ENCODE data around the gene BSX. TPM values are rescaled to one million over a fixed set of nuclear protein-coding genes. Genes with fewer than 3 reads are reported as not detected.
A peak's percentile ranks its signal among the peaks of the same experiment; 100 is the strongest.

BSX gene
- polyA plus RNA-seq, 3 donors: not detected

- intact Hi-C loops (cut with micrococcal nuclease): loop anchor here (2.0 to 5.0 kb wide), 2 partner anchors 159 to 226 kb away; no protein-coding TSS in a partner anchor
- Histone ChIP-seq H3K27ac (ENCODE audit: low read depth in 1 of 2, low read length in 2 of 2) (no peak overlapping the region), H4K20me1 (ENCODE audit: insufficient read depth, low read length) (no peaks in the 10 kb centered on the region), H3K9ac (ENCODE audit: insufficient read depth, low read length, poor library complexity, severe bottlenecking) (no peak overlapping the region), H3K4me2 (replicated peaks; ENCODE audit: extremely low read depth, low read length, poor library complexity, severe bottlenecking) (no peak overlapping the region), H2AFZ (ENCODE audit: insufficient read depth, low read depth, low read length, poor library complexity, severe bottlenecking) (no peak overlapping the region), H3K36me3 (replicated peaks in 1 of 2; ENCODE audit: control insufficient read depth in 1 of 2, insufficient read depth in 2 of 2, low read length in 2 of 2) (no peaks in the 10 kb centered on the region), H3K4me1 (ENCODE audit: control insufficient read depth in 1 of 2, insufficient read depth in 2 of 2, low read length in 2 of 2) (peaks cover 5 to 13% of the 10 kb centered on the region in 2 donors), H3K27me3 (ENCODE audit: control insufficient read depth in 2 of 2, insufficient read depth in 2 of 2, low read length in 2 of 2) (no peaks in the 10 kb centered on the region), H3K9me3 (replicated peaks in 1 of 2; ENCODE audit: control insufficient read depth in 1 of 2, insufficient read depth in 1 of 2, low read length in 2 of 2) (no peaks in the 10 kb centered on the region), H3K79me2 (ENCODE audit: insufficient read depth, low read length) (no peaks in the 10 kb centered on the region), H3K4me3 (replicated peaks in 1 of 3; ENCODE audit: low read depth in 2 of 3, low read length in 3 of 3) (no peak overlapping the region)
- Mint-ChIP-seq H3K36me3 (no peaks in the 10 kb centered on the region), H3K4me3 (no peak overlapping the region), H3K4me1 (peaks cover 9% of the 10 kb centered on the region), H3K9me3 (no peaks in the 10 kb centered on the region), H3K27ac (no peak overlapping the region), H3K27me3 (ENCODE audit: low read depth in 3 of 3) (peaks cover 4 to 7% (median 5%) of the 10 kb centered on the region in 3 donors)
- DNase-seq: peak; percentile 49 to 69 (median 64)
- WGBS (ENCODE audit: insufficient coverage): no CpG with 5 or more reads among the region's 2 CpGs
- peak; percentile 71 for TF ChIP-seq CTCF (IDR thresholded peaks at IDR 0.05)
Measured at GRCh38 chr11:123020968-123021367, 39.3 kb upstream of the BSX start.

GRCh38 chr11:123018702-123019101 lies 37.1 kb upstream of the BSX start:
- Histone ChIP-seq H3K79me2 (ENCODE audit: insufficient read depth, low read length) (no peaks in the 10 kb centered on the region), H3K4me1 (ENCODE audit: control insufficient read depth in 1 of 2, insufficient read depth in 2 of 2, low read length in 2 of 2) (peaks cover 3 to 10% of the 10 kb centered on the region in 2 donors), H3K4me3 (replicated peaks in 1 of 3; ENCODE audit: low read depth in 2 of 3, low read length in 3 of 3) (no peak overlapping the region), H3K9ac (ENCODE audit: insufficient read depth, low read length, poor library complexity, severe bottlenecking) (no peak overlapping the region), H3K27me3 (ENCODE audit: control insufficient read depth in 2 of 2, insufficient read depth in 2 of 2, low read length in 2 of 2) (no peaks in the 10 kb centered on the region), H4K20me1 (ENCODE audit: insufficient read depth, low read length) (no peaks in the 10 kb centered on the region), H3K4me2 (replicated peaks; ENCODE audit: extremely low read depth, low read length, poor library complexity, severe bottlenecking) (no peak overlapping the region), H2AFZ (ENCODE audit: insufficient read depth, low read depth, low read length, poor library complexity, severe bottlenecking) (no peak overlapping the region), H3K9me3 (replicated peaks in 1 of 2; ENCODE audit: control insufficient read depth in 1 of 2, insufficient read depth in 1 of 2, low read length in 2 of 2) (no peaks in the 10 kb centered on the region), H3K36me3 (replicated peaks in 1 of 2; ENCODE audit: control insufficient read depth in 1 of 2, insufficient read depth in 2 of 2, low read length in 2 of 2) (no peaks in the 10 kb centered on the region), H3K27ac (ENCODE audit: low read depth in 1 of 2, low read length in 2 of 2) (no peak overlapping the region)
- Mint-ChIP-seq H3K27ac (peak overlapping the region in 2 of 7 donors; percentile 37 to 72), H3K4me1 (peaks cover 8% of the 10 kb centered on the region), H3K27me3 (ENCODE audit: low read depth in 3 of 3) (peaks cover 4 to 6% (median 5%) of the 10 kb centered on the region in 3 donors), H3K4me3 (no peak overlapping the region), H3K36me3 (no peaks in the 10 kb centered on the region), H3K9me3 (no peaks in the 10 kb centered on the region)
- intact Hi-C loops (cut with micrococcal nuclease): no loop called here
- no peak for DNase-seq
- no peak for TF ChIP-seq CTCF (IDR thresholded peaks at IDR 0.05)
- 93% methylated on average over 6 of the region's 9 CpGs for WGBS (ENCODE audit: insufficient coverage)

Data from CD14-positive monocyte (primary cell).